NCI-H510A (cell line): ENCODE data around the gene NID1.
"Not testable (repeated sequence)": the region's sequence is repeated elsewhere in the genome, so short reads cannot be mapped to it uniquely, and the experiment has no call there.

Source experiments
- DNase-seq: peaks from one replicate; lab custom pipeline; 2025; lab: John Stamatoyannopoulos, UW

Gene NID1

DNA sequence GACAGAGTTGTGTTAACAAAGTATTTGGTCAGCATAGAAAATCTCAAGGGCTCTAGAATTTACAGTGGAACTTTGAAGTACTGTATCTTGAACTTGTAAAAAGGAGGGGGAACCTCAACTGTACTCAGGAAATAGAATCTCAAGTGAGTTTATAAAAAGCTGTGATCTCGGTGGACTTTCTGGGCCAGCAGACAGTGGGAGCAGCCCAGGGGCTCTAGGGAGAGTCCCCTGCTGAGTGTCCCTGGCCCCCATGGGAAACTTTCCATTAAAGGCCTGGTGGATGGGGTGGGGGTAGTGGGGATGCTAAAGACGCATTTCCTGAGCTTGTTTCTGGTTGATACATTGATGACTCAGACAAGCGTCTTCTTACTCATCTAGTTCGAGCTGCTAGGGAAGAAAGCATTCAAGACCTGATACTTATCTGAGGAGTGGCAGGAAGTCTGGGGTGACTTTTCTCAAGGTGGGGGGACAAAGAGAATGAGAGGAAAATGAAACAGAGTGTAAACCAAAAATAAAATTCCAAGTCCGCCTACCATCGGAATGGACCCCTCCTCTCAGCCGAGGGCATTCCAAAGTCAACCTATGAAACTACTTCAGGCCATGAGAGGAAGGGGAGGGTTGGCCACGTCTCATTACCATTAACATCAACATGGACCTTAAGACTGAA lies 65.5 kb downstream of the NID1 start:
- no peak for DNase-seq

DNA sequence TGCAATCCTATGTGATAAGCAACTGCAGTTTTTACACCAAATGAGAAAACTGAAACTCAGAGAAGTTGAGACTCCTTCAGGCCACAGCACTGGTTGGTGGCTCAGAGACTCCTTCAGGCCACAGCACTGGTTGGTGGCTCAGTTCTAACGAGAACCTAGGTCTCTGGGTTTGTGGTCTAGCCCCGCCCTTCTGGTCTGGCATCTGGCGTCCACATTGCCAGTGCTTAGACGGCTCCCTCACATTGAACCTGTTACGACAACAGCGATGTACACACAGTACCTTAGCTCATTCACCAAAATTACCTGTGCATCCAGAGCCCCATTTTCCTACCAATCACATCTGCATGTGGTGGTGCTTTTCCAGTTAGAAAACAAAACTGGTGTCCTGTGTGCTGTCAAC lies 66.1 kb downstream of the NID1 start:
- DNase-seq, result no peak

DNA sequence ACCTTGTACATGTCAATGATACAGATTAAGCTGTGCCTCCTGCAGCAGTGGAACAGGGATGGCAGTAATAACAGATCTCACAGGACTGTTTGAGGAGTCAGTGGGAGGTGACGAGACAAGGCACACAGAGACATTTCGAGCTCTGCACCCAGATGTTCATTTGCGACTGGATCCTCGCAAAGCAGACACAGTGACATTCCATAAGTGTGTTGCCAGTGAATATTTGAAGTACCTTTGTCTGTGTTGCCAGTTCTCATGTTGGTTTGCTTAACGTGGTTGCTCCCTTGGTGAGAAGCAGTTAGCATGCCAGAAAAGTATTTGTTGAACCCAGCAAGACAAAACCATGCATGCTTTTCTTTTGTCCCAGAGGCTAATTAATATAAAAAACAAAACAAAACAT lies 67.0 kb downstream of the NID1 start:
- no peak for DNase-seq

DNA sequence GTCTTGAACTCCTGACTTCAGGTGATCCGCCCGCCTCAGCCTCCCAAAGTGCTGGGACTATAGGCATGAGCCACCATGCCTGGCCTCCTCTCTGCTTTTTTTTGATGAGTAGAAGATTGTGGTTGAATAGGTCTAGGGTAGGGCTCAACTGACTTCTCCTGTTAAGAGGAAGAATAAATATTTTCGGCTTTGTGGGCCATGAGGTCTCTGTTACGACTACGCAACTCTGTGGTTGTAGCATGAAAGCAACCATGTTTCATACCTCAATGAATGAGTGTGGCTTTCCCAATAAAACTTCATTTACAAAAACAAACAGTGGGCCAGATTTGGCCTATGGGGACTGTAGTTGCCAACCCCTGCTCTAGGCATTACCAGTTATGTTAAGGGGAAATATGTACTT lies 67.8 kb downstream of the NID1 start:
- DNase-seq, result no peak

DNA sequence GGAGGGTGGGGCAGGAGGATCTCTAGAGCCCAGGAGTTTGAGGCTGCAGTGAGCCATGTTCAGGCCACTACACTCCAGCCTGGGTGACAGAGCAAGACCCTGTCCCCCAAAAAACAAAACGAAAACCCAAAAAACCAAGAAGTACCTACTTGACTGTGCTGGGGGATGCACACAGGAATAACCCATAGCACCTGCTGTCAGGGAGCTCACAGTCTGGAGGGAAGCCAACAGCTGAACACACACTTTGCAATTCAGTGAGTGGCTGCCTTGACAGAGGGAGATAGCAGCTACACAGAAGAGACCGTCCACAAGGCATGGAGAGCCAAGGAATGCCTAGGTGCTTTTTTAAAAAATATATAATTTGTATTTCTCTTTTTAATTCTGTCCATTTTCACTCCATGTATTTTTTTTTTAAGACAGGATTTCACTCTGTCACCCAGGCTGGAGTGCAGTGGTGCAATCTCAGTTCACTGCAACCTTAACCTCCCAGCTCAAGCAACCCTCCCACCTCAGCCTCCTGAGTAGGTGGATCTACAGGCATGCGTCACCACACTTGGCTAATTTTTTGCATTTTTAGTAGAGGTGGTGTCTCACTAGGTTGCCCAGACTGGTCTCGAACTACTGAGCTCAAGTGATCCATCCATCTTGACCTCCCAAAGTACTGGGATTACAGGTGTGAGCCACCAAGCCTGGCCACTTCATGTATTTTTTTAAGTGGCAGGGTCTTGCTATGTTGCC lies 68.7 kb downstream of the NID1 start:
- DNase-seq, result peak; percentile 13

DNA sequence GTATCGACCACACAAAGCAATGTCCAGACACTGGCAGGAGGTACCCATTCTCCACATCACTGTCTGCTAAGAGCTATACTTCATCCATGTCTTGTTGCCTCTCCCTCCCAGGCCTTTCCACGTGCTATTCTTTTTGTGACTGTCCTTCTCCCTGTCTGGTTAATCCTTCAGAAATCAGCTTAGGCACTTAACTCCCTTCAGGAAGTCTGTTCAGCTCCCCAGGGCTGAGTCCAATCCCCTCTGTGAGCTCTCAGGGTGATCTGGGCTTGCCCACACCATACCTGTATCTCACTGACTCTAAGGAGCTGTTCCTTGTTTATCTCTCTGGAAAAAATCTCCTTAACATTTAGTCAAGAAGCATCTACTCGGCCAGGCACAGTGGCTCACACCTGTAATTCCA lies 69.4 kb downstream of the NID1 start:
- no peak for DNase-seq

DNA sequence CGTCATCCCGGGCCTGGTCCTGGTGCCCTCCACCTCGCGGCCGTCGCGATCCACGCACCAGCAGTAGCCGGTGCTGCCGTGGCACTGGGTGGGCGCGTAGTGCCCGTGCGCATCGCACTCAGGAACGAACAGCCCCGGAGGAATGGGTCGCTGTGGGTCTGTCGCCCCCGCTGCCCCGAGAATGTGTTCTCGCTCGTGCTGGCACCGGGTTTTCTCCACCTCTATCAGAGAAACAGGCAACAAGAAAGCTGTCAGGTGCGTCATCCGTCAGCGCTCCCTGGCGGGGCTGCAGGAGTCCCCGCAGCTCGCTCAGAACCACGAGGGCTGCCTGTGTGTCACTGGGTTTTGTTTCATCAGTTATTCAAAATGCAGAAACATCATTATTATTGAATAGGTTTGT lies 71.2 kb downstream of the NID1 start:
- DNase-seq, result no peak

DNA sequence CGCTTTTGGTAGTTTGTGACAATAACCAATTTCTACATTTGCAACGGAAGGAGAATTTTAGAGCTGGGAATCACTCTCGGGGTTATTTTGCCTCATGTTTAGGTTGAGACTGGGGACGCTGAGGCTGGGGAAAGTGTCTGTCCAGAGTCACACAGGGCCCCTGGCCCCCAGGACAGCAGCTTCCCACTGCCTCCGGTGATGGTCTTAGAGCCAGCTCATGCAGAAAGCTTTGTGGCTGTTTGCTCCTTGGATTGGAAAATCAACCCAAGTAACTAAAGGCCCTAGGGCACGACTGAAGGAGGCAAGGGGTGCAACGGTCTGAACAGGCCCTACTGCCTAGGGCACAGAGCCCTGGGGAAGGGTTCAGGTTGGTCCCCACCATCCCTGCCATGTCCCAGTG lies 72.0 kb downstream of the NID1 start:
- no peak for DNase-seq

DNA sequence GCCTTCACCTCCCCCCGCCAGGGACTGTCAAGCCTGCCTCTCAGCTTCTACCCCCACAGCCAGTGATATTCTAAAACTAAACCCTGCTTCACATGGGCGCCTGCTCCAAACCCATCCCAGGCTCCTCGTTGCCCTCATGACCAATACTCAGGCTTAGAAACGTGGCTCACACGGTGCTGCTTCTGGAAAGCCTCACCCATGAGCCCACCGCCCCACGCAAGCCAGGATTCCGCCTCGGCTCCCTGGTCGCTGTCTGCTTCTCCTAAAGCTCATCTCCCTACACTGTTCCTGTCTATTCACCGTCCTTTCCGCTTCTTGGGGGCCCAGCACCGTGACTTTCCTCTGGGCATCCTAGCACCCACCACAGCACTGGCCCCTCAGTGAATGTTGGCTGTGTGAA lies 72.5 kb downstream of the NID1 start:
- no peak for DNase-seq

DNA sequence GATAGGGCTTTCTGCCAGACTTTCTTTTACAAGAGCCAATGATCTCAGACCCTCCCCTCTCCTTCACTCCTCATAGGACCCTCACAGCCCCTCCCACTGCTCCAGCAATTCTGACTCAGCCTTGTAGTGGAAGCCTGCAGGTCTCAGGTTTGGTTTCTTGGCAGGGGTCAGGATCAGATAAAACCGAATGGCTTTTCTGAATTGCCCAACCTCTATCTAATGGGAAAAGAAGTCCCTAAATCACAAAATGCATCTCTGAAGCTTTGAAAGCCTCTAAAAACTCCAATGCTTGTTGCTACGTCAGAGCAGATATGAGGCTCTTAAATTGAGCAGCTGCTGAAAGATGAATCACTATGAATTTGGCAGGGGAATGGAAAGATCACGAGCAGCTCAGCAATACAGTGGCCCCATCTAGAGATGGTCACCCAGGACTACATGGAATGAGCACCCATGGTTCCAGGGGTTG lies 74.5 kb downstream of the NID1 start:
- DNase-seq, result no peak

DNA sequence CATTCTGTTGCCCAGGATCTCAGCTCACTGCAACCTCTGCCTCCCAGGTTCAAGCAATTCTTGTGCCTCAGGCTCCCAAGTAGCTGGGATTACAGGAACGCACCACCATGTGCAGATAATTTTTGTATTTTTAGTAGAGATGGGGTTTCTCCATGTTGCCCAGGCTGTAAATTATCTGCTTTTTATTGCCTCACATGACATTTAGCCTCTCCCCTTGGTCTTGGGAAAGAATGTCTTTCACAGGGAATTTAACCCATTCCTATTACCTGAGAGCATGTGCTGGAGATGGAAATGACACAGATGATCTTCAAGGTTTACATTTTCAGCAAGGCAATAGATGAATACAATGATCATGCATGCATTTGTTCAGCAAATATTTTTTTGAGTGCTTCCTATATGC lies 75.8 kb downstream of the NID1 start:
- DNase-seq, result no peak

DNA sequence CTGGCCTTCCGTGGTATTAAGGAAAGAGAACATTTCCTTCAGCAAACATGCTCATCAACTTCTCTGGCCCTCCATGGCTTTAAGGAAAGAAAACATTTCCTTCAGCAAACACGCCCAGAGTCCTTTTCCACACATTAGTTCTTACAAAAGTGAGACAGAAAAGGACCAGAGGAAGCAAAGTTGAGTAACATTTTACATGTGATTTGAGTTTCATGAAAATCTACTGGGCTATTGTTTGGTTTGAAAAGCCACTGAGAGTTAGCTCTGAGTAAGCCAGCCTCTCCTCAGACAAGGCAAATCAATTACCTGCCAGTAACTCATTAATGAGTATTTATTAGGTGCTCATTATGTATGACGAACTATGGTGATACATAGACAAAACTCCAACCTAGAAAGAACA lies 78.0 kb downstream of the NID1 start:
- no peak for DNase-seq

DNA sequence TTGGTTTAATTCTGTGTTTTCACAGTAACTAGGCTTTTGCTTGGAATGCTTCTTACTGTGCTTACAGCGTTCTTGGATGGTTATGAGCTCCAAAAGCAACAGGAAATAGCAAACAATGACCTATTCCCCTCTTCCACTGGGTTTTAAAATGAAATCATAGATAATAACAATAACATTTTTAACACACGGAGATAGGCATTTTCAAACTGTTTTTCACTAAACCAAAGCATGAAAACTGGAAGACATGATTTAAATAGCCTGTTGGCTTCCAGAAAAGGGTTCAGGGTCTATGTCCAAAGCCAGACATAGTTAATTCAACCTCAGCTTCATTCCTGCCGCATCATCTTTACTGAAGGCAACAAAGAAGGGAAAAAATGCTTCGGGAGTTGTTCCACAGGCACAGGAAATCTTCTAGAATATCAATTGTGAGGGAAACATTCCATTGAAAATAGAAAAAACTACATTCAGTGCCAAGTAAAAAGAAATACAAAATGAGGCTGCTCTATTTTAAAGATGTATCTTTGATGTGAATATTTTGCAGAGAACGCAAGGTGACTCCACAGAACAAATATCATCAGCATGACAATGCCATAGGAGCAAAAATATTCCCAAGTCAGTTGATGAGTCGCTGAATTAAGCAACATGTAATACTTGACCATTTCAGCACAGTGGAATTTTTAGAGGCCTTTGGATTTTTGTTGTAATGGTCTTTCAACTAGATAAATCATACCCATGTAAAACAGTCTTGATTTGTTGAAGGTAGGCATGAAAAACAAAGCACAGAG lies 80.7 kb downstream of the NID1 start:
- no peak for DNase-seq

DNA sequence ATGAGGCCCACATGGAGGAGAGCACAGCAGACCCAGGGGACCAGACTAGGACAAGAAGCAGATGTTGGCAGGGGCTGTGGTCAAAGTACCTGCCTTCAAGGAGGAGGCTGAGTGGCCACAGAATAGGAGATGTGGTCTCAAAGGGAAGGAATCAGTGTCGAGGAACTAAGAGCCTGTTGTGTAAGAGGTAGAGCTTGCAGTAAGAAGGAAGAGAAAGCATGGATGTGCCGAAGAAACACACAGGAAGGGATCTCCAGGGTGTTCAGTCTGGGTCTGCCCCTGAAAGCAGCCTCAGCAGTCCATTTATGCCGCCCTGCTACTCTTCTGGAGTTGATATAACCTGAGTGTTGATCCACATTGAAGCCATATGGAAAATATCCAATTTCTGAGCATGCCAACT lies 83.9 kb downstream of the NID1 start:
- no peak for DNase-seq

DNA sequence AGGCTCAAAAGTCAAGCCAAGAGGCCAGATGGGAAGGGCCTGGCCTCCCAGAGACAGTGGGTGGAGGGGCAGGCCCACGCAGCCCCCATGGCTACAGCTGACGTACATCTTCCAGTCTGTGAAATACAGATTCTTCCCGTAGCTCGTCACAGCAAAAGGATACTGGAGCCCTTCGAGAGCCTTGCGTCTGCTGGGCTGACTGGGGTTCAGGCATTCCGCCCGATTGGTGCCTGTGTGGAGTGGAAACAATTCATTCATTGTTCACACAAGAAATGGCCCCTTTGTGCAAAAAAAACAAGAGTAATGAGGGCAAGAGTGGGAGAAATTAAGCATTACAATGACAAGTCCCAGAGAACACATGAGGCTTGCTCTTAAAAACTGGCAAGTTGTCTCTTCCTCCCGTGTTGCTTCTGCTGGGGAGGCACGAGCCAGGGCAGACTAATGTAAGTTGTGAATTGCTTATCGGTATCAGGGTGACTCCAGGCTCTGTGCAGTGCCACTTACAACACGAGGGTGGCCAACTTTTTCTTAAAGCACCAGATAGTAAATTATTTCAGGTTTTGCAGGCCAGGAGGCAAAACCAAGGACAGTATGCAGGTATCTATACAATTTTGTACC lies 85.1 kb downstream of the NID1 start:
- DNase-seq, result no peak

DNA sequence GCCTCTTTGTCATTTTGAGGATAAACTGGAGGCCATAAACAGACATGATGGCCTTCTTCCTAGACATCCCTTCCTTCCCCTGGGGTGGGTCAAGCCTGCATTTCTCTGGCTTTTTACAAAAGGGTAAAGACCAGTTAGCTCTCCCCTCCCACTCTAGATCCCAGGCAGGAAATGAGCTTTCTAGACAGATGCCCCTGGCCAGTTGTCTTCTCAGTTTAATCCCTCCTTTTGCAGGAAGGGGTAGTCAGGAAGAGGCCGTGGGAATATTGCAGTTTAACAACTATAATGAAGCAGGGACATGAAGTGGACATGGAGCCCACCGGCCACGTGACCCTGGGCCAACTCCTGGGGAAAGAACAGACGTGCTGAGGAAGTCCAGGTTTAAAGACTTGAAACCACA lies 85.7 kb downstream of the NID1 start:
- DNase-seq, result no peak

DNA sequence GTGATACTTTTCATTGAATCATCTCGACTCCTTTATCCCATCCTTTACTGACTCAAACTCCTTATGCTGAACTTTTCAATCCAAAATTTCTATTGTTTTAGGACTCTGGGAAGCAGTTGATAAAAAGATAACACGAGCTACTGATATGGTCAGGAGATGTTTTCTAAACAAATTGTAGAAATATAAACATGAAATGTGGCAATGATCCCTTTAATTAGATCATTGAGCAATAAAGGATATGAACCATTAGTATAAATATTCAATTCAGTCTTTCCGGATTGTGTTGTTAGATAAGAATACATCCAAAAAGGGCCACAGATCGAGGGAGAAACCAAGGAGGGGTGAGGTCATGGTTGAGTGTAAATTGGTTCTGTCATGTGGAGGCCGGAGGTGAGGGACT lies 88.4 kb downstream of the NID1 start:
- no peak for DNase-seq

DNA sequence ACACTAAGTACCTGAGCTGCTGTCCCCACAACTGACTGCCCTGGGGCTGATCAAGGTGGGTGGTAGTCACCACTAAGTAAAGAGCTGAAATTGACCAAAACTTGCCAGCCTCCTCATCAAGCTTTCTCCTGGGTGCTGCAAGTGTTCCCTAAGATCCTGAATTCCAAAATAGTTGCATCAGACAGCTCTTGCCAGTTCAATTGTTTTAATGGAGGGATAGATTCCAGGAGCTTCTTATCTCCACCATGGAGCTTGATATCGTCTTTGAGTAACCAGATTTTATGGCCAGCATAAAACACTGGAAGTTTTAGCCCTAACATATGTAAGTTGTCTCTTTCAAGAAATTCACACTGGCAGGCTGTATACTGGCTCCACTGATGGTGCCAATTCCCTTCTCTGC lies 90.3 kb downstream of the NID1 start:
- no peak for DNase-seq

DNA sequence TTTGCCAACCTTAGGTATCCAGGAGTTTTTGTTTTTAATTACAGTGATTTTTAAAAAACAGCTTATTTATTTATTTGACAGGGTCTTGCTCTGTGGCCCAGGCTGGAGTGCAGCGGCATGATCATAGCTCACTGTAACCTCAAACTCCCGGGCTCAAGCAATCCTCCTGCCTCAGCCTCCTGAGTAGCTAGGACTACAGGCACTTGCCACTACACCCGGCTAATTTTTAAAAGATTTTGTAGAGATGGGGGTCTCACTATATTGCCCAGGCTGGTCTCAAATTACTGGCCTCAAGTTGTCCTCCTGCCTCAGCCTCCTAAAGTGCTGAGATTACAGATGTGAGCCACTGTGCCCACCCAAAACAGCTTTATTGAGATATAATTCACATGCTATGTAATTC lies 92.2 kb downstream of the NID1 start:
- not testable (repeated sequence) for DNase-seq

DNA sequence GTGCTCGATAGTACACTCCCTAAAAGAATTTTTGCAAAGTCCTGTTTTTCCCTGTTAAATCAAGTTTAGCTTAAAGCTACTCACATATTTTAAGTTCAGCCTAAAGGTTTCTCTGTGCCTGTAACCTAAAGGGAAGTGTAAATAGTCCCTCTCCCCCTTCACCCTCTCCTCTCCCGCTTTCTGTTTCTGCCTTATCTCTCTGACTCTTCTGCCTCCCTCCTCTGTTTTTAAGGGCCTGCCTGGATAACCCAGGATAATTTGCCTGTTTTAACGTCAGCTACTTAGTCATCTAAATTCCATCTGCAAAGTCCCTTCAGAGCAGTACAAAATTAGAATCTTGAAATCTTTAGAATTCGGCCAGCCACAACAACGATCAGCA lies 92.6 kb downstream of the NID1 start:
- DNase-seq, result no peak

DNA sequence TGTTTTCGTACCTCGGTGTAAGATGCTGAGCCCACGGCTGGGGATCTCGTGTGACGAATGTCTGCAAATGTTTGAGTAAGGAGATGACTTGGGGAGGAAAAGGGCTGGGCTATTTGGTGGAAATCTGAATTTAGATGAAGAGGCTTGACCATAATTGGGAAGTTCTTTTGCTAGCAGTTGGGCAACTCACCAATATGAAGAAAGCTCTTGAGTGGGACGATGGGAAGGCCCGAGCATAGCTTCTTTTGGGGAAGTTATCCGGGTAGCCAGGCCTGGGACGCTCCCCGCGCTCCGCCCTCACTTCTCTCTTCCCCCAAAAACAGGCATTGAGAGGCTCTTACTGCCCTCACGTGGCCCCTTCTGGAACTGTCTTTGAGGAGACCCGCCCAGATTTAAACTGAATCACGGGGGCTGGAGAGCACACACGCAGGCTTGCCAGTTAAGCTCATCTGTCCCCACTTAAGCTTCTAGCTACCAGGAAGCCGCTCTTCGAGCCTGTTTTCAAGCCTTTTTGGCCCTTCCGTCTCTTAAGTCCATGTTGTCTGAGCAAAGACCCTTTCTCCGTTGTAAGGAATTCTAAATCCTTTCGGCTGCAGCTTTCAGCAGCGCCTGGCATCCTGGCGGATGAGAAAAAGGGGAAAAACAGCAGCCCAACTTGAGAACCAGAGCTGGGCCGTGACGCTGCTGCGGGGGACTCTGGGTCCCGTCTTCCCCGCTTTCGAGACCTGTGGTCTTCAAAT lies 93.1 kb downstream of the NID1 start:
- peak; percentile 49 for DNase-seq

DNA sequence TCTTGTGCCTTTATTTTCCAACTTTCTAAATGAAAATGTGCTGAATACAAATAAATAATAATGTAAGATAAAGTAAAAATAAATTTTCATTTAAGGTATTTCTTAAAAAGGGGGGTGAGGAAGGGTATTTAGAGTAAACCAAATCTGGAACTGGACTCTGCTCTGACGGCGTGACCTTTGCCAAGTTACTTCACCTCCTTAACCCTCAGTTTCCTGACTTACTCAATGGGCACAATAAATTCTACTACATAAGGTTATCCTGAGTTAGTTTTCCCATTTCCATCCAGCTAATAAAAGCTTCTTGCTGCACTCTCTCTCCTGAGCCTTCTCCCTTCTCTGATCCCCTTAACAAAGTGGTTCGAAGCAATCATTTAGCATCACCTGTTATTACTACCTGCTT lies 93.9 kb downstream of the NID1 start:
- no peak for DNase-seq
